WTC11 (cell line): ENCODE results near the gene CTSA. TPM values are rescaled to one million over a fixed set of nuclear protein-coding genes. Genes with fewer than 3 reads are reported as not detected.

ENCODE experiments used
- ATAC-seq: fragments of 200-7000 bp; cut with Tn5 transposase; 2 replicates; pipeline ENCODE4 v1.10.0; 2021; ENCODE audit warnings: mild to moderate bottlenecking, moderate library complexity
- CTCF ChIA-PET: fragments of 300-600 bp; sonication (Branson Sonifier 250); formaldehyde crosslinking; loops from one replicate; lab custom pipeline; 2021; ENCODE audit warnings: antibody characterized with exemption; lab: Charles Lee
- POLR2A ChIA-PET: fragments of 350-600 bp; sonication (Branson Sonifier 250); formaldehyde crosslinking; loops from one replicate; lab custom pipeline; 2021; ENCODE audit warnings: antibody characterized with exemption; lab: Charles Lee
- DNase-seq: peaks from one replicate; pipeline ENCODE4 v3.0.0; 2021; ENCODE audit warnings: low spot score
- H3K27ac Mint-ChIP-seq: 2 replicates; pipeline ENCODE4 v1.8.0; 2021; ENCODE audit warnings: mixed read lengths
- H3K27me3 Mint-ChIP-seq: 2 replicates; pipeline ENCODE4 v1.8.0; 2021; ENCODE audit warnings: low read depth, mild to moderate bottlenecking, moderate library complexity, mixed read lengths
- H3K36me3 Mint-ChIP-seq: 2 replicates; pipeline ENCODE4 v1.8.0; 2021; ENCODE audit warnings: mixed read lengths
- H3K4me1 Mint-ChIP-seq: 2 replicates; pipeline ENCODE4 v1.8.0; 2022; ENCODE audit warnings: mixed read lengths
- H3K4me3 Mint-ChIP-seq: 2 replicates; pipeline ENCODE4 v1.8.0; 2021; ENCODE audit warnings: mild to moderate bottlenecking, moderate library complexity, mixed read lengths
- H3K9me3 Mint-ChIP-seq: 2 replicates; pipeline ENCODE4 v1.8.0; 2021; ENCODE audit warnings: mixed read lengths
- EMX1 ChIP-seq: fragments of 250-450 bp; sonication (Bioruptor Pico); IDR thresholded peaks from 2 replicates; pipeline ENCODE4 v1.8.0; 2021; ENCODE audit warnings: mild to moderate bottlenecking
- ETV6 ChIP-seq: sonication (generic); formaldehyde crosslinking; IDR thresholded peaks from 2 replicates; pipeline ENCODE4 v1.8.1; 2022; ENCODE audit warnings: mild to moderate bottlenecking, missing genetic modification reagents
- FOXK1 ChIP-seq: sonication (generic); formaldehyde crosslinking; IDR thresholded peaks from 2 replicates; pipeline ENCODE4 v1.8.0; 2022; ENCODE audit warnings: mild to moderate bottlenecking, moderate library complexity, missing genetic modification reagents
- GABPB1 ChIP-seq: sonication (generic); formaldehyde crosslinking; IDR thresholded peaks from 2 replicates; pipeline ENCODE4 v1.8.1; 2023; ENCODE audit warnings: mild to moderate bottlenecking, missing genetic modification reagents
- HMGA2 ChIP-seq: fragments of 250-450 bp; sonication (Bioruptor Pico); IDR thresholded peaks from 2 replicates; pipeline ENCODE4 v1.4.0; 2021; ENCODE audit warnings: mild to moderate bottlenecking, moderate library complexity
- MXD4 ChIP-seq: fragments of 250-450 bp; sonication (Bioruptor Pico); IDR thresholded peaks from 2 replicates; pipeline ENCODE4 v1.8.0; 2021; ENCODE audit warnings: mild to moderate bottlenecking, moderate library complexity, borderline replicate concordance
- NFATC4 ChIP-seq: fragments of 250-450 bp; sonication (Bioruptor Pico); IDR thresholded peaks from 2 replicates; pipeline ENCODE4 v1.9.0; 2021; ENCODE audit warnings: mild to moderate bottlenecking
- SMAD4 ChIP-seq: sonication (generic); formaldehyde crosslinking; IDR thresholded peaks from 2 replicates; pipeline ENCODE4 v1.8.0; 2022; ENCODE audit warnings: mild to moderate bottlenecking, missing genetic modification reagents
- ZNF396 ChIP-seq: fragments of 250-450 bp; sonication (Bioruptor Pico); IDR thresholded peaks from 2 replicates; pipeline ENCODE4 v1.8.0; 2021; ENCODE audit warnings: mild to moderate bottlenecking, moderate library complexity, borderline replicate concordance
- total RNA-seq: library from RNA; stranded (reverse); gene quantifications from 3 replicates; pipeline ENCODE4 v1.2.3, GENCODE V29; 2021
- TF ChIP-seq, protein P1 (sequence below): sonication (generic); formaldehyde crosslinking; IDR thresholded peaks from 2 replicates; pipeline ENCODE4 v1.8.0; 2022; ENCODE audit warnings: missing genetic modification reagents
- TF ChIP-seq, protein P2 (sequence below): fragments of 250-450 bp; sonication (Bioruptor Pico); IDR thresholded peaks from 2 replicates; pipeline ENCODE4 v1.9.0; 2021; ENCODE audit warnings: moderate library complexity, mild to moderate bottlenecking, inconsistent platforms, borderline replicate concordance
- TF ChIP-seq, protein P3 (sequence below): sonication (generic); formaldehyde crosslinking; IDR thresholded peaks from 2 replicates; pipeline ENCODE4 v1.8.1; 2023; ENCODE audit warnings: mild to moderate bottlenecking, missing genetic modification reagents
- TF ChIP-seq, protein P4 (sequence below): sonication (generic); formaldehyde crosslinking; IDR thresholded peaks from 2 replicates; pipeline ENCODE4 v1.8.0; 2022; ENCODE audit warnings: mild to moderate bottlenecking, missing genetic modification reagents
- TF ChIP-seq, protein P5 (sequence below): sonication (generic); formaldehyde crosslinking; IDR thresholded peaks from 2 replicates; pipeline ENCODE4 v1.8.0; 2023; ENCODE audit warnings: missing genetic modification reagents, mild to moderate bottlenecking, borderline replicate concordance
- TF ChIP-seq, protein P6 (sequence below): sonication (generic); formaldehyde crosslinking; IDR thresholded peaks from 2 replicates; pipeline ENCODE4 v1.8.0; 2023; ENCODE audit warnings: missing genetic modification reagents
- TF ChIP-seq, protein P7 (sequence below): sonication (generic); formaldehyde crosslinking; IDR thresholded peaks from 2 replicates; pipeline ENCODE4 v1.8.1; 2023; ENCODE audit warnings: mild to moderate bottlenecking, missing genetic modification reagents, borderline replicate concordance

The CTSA gene
- total RNA-seq, 1 experiment from 2014 or later: 48.3 TPM

DNA sequence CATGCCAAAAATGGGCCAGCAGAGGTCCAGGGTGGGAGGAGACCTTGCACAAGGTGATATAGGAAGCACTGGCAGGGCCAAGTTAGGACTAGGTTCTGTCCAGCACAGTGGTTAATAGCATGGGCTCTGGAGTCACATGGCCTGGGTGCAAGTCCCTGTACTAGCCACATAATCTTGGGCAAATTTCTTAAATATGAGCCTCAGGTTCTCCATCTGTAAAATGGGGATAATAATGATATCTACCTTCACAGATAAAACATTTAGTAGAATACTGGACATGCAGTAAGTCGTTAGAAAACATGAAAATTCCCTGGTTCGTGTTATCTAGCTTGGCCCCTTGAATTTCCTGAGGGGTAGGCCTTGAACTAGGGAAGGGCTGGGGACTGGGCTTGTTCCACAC is 6.2 kb downstream of the CTSA start:
- H3K27me3 Mint-ChIP-seq: no peaks in the 10 kb centered on the region
- DNase-seq (no peak), ATAC-seq (no peak)
- H3K36me3 Mint-ChIP-seq: peaks cover 28% of the 10 kb centered on the region
- no peak overlapping the region for H3K27ac Mint-ChIP-seq
- peaks cover 2% of the 10 kb centered on the region for H3K4me1 Mint-ChIP-seq
- CTCF ChIA-PET: no interaction called here
- no peak overlapping the region for H3K4me3 Mint-ChIP-seq
- TF ChIP-seq, protein P1, sequence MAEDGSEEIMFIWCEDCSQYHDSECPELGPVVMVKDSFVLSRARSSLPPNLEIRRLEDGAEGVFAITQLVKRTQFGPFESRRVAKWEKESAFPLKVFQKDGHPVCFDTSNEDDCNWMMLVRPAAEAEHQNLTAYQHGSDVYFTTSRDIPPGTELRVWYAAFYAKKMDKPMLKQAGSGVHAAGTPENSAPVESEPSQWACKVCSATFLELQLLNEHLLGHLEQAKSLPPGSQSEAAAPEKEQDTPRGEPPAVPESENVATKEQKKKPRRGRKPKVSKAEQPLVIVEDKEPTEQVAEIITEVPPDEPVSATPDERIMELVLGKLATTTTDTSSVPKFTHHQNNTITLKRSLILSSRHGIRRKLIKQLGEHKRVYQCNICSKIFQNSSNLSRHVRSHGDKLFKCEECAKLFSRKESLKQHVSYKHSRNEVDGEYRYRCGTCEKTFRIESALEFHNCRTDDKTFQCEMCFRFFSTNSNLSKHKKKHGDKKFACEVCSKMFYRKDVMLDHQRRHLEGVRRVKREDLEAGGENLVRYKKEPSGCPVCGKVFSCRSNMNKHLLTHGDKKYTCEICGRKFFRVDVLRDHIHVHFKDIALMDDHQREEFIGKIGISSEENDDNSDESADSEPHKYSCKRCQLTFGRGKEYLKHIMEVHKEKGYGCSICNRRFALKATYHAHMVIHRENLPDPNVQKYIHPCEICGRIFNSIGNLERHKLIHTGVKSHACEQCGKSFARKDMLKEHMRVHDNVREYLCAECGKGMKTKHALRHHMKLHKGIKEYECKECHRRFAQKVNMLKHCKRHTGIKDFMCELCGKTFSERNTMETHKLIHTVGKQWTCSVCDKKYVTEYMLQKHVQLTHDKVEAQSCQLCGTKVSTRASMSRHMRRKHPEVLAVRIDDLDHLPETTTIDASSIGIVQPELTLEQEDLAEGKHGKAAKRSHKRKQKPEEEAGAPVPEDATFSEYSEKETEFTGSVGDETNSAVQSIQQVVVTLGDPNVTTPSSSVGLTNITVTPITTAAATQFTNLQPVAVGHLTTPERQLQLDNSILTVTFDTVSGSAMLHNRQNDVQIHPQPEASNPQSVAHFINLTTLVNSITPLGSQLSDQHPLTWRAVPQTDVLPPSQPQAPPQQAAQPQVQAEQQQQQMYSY (CRISPR knock-in tag): no peak
- TF ChIP-seq, protein P2, sequence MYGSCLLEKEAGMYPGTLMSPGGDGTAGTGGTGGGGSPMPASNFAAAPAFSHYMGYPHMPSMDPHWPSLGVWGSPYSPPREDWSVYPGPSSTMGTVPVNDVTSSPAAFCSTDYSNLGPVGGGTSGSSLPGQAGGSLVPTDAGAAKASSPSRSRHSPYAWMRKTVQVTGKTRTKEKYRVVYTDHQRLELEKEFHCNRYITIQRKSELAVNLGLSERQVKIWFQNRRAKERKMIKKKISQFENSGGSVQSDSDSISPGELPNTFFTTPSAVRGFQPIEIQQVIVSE (CRISPR knock-in tag): no peak
- TF ChIP-seq, protein P3, sequence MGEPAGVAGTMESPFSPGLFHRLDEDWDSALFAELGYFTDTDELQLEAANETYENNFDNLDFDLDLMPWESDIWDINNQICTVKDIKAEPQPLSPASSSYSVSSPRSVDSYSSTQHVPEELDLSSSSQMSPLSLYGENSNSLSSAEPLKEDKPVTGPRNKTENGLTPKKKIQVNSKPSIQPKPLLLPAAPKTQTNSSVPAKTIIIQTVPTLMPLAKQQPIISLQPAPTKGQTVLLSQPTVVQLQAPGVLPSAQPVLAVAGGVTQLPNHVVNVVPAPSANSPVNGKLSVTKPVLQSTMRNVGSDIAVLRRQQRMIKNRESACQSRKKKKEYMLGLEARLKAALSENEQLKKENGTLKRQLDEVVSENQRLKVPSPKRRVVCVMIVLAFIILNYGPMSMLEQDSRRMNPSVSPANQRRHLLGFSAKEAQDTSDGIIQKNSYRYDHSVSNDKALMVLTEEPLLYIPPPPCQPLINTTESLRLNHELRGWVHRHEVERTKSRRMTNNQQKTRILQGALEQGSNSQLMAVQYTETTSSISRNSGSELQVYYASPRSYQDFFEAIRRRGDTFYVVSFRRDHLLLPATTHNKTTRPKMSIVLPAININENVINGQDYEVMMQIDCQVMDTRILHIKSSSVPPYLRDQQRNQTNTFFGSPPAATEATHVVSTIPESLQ: no peak
- TF ChIP-seq NFATC4 (no peak), GABPB1 (CRISPR knock-in tag) (no peak), EMX1 (CRISPR knock-in tag) (no peak), FOXK1 (CRISPR knock-in tag) (no peak), MXD4 (CRISPR knock-in tag) (no peak), ETV6 (CRISPR knock-in tag) (no peak), HMGA2 (CRISPR knock-in tag) (no peak), SMAD4 (no peak), ZNF396 (CRISPR knock-in tag) (no peak)
- TF ChIP-seq, protein P4, sequence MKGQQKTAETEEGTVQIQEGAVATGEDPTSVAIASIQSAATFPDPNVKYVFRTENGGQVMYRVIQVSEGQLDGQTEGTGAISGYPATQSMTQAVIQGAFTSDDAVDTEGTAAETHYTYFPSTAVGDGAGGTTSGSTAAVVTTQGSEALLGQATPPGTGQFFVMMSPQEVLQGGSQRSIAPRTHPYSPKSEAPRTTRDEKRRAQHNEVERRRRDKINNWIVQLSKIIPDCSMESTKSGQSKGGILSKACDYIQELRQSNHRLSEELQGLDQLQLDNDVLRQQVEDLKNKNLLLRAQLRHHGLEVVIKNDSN (CRISPR knock-in tag): no peak
- TF ChIP-seq, protein P5, sequence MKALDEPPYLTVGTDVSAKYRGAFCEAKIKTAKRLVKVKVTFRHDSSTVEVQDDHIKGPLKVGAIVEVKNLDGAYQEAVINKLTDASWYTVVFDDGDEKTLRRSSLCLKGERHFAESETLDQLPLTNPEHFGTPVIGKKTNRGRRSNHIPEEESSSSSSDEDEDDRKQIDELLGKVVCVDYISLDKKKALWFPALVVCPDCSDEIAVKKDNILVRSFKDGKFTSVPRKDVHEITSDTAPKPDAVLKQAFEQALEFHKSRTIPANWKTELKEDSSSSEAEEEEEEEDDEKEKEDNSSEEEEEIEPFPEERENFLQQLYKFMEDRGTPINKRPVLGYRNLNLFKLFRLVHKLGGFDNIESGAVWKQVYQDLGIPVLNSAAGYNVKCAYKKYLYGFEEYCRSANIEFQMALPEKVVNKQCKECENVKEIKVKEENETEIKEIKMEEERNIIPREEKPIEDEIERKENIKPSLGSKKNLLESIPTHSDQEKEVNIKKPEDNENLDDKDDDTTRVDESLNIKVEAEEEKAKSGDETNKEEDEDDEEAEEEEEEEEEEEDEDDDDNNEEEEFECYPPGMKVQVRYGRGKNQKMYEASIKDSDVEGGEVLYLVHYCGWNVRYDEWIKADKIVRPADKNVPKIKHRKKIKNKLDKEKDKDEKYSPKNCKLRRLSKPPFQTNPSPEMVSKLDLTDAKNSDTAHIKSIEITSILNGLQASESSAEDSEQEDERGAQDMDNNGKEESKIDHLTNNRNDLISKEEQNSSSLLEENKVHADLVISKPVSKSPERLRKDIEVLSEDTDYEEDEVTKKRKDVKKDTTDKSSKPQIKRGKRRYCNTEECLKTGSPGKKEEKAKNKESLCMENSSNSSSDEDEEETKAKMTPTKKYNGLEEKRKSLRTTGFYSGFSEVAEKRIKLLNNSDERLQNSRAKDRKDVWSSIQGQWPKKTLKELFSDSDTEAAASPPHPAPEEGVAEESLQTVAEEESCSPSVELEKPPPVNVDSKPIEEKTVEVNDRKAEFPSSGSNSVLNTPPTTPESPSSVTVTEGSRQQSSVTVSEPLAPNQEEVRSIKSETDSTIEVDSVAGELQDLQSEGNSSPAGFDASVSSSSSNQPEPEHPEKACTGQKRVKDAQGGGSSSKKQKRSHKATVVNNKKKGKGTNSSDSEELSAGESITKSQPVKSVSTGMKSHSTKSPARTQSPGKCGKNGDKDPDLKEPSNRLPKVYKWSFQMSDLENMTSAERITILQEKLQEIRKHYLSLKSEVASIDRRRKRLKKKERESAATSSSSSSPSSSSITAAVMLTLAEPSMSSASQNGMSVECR (CRISPR knock-in tag): no peak
- TF ChIP-seq, protein P6, sequence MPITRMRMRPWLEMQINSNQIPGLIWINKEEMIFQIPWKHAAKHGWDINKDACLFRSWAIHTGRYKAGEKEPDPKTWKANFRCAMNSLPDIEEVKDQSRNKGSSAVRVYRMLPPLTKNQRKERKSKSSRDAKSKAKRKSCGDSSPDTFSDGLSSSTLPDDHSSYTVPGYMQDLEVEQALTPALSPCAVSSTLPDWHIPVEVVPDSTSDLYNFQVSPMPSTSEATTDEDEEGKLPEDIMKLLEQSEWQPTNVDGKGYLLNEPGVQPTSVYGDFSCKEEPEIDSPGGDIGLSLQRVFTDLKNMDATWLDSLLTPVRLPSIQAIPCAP: no peak
- TF ChIP-seq, protein P7, sequence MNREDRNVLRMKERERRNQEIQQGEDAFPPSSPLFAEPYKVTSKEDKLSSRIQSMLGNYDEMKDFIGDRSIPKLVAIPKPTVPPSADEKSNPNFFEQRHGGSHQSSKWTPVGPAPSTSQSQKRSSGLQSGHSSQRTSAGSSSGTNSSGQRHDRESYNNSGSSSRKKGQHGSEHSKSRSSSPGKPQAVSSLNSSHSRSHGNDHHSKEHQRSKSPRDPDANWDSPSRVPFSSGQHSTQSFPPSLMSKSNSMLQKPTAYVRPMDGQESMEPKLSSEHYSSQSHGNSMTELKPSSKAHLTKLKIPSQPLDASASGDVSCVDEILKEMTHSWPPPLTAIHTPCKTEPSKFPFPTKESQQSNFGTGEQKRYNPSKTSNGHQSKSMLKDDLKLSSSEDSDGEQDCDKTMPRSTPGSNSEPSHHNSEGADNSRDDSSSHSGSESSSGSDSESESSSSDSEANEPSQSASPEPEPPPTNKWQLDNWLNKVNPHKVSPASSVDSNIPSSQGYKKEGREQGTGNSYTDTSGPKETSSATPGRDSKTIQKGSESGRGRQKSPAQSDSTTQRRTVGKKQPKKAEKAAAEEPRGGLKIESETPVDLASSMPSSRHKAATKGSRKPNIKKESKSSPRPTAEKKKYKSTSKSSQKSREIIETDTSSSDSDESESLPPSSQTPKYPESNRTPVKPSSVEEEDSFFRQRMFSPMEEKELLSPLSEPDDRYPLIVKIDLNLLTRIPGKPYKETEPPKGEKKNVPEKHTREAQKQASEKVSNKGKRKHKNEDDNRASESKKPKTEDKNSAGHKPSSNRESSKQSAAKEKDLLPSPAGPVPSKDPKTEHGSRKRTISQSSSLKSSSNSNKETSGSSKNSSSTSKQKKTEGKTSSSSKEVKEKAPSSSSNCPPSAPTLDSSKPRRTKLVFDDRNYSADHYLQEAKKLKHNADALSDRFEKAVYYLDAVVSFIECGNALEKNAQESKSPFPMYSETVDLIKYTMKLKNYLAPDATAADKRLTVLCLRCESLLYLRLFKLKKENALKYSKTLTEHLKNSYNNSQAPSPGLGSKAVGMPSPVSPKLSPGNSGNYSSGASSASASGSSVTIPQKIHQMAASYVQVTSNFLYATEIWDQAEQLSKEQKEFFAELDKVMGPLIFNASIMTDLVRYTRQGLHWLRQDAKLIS: no peak
- POLR2A ChIA-PET: no interaction called here
- H3K9me3 Mint-ChIP-seq: no peaks in the 10 kb centered on the region
